GM12878 (cell line): ENCODE measurements around the gene TSFM. TPM values are rescaled to one million over a fixed set of nuclear protein-coding genes. Genes with fewer than 3 reads are reported as not detected.

Experiments
- ATAC-seq: fragments of 200-7000 bp; cut with Tn5 transposase; 3 replicates; pipeline ENCODE4 v1.9.1; 2020; ENCODE audit warnings: mild to moderate bottlenecking, moderate library complexity
- BruUV-seq: library from RNA; stranded (reverse); fragments of 400-500 nt; replicated peaks from 2 replicates; lab custom pipeline; 2021; lab: Mats Ljungman, UMichigan
- CTCF ChIA-PET: fragments of 300-600 bp; sonication (Branson Sonifier 250); formaldehyde crosslinking; extraction: SDS; loops from one replicate; lab custom pipeline; 2021; ENCODE audit warnings: inconsistent platforms; lab: Yijun Ruan, JAX
- POLR2A ChIA-PET: fragments of 350-600 bp; formaldehyde crosslinking; extraction: SDS; loops from one replicate; lab custom pipeline; 2021; ENCODE audit warnings: inconsistent platforms; lab: Charles Lee
- RAD21 ChIA-PET: fragments of 300-600 bp; sonication (Branson Sonifier 250); formaldehyde crosslinking; loops from one replicate; lab custom pipeline; 2023; ENCODE audit warnings: antibody characterized with exemption; ENCODE audit not compliant: unreplicated experiment; lab: Charles Lee
- SMC1A ChIA-PET: fragments of 300-600 bp; sonication (Branson Sonifier 250); formaldehyde crosslinking; loops from one replicate; lab custom pipeline; 2023; ENCODE audit not compliant: unreplicated experiment, uncharacterized antibody; lab: Charles Lee
- DNase-seq: peaks from one replicate; pipeline ENCODE4 v3.0.0-alpha.2; 2011; ENCODE audit warnings: low read depth, low spot score
- FAIRE-seq: peaks from 3 replicates; lab custom pipeline; 2011; peaks lifted over from hg19 to GRCh38; lab: Jason Lieb, UNC
- H2AFZ ChIP-seq: 2 replicates; pipeline ENCODE4 v1.6.0; 2011; ENCODE audit warnings: low read depth, low read length, control low read depth; ENCODE audit not compliant: control insufficient read depth
- H3K27ac ChIP-seq: 2 replicates; pipeline ENCODE4 v1.5.1; 2011; ENCODE audit warnings: control low read depth; ENCODE audit not compliant: control insufficient read depth, insufficient read depth
- H3K27me3 ChIP-seq, 2 experiments: replicated peaks in 1 of 2; 2 replicates each; pipeline versions ENCODE4 v1.6.0 to v1.6.1; 2011; ENCODE audit warnings: low read length in 1 of 2; ENCODE audit not compliant: control insufficient read depth in 2 of 2, insufficient read depth in 2 of 2
- H3K36me3 ChIP-seq, 2 experiments: 2 replicates each; pipeline ENCODE4 v1.5.1; 2011; ENCODE audit warnings: low read length in 1 of 2; ENCODE audit not compliant: control insufficient read depth in 2 of 2, insufficient read depth in 2 of 2
- H3K4me1 ChIP-seq: 2 replicates; pipeline ENCODE4 v1.6.1; 2011; ENCODE audit warnings: mild to moderate bottlenecking, low read length, moderate library complexity, mixed read lengths; ENCODE audit not compliant: control insufficient read depth, insufficient read depth
- H3K4me2 ChIP-seq: 2 replicates; pipeline ENCODE4 v1.6.0; 2011; ENCODE audit warnings: control low read depth; ENCODE audit not compliant: control insufficient read depth, insufficient read depth
- H3K4me3 ChIP-seq: fragments of 200-600 bp; sonication (generic); 2 replicates; pipeline ENCODE4 v1.5.1; 2016
- H3K79me2 ChIP-seq: 2 replicates; pipeline ENCODE4 v1.6.0; 2011; ENCODE audit warnings: low read length; ENCODE audit not compliant: control insufficient read depth, insufficient read depth
- H3K9ac ChIP-seq: 2 replicates; pipeline ENCODE4 v1.8.0; 2011; ENCODE audit warnings: low read length, control low read depth, mixed read lengths; ENCODE audit not compliant: control insufficient read depth, insufficient read depth
- H3K9me3 ChIP-seq: replicated peaks from 3 replicates; pipeline ENCODE4 v1.5.1; 2011; ENCODE audit warnings: mild to moderate bottlenecking, low read length; ENCODE audit not compliant: control insufficient read depth, insufficient read depth
- H4K20me1 ChIP-seq: 2 replicates; pipeline ENCODE4 v1.6.0; 2011; ENCODE audit not compliant: control insufficient read depth, insufficient read depth
- RAD21 ChIP-seq: IDR thresholded peaks from 2 replicates; pipeline ENCODE4 v1.6.1; 2011; ENCODE audit warnings: mild to moderate bottlenecking, low read depth, low read length, moderate library complexity; ENCODE audit not compliant: insufficient read depth
- RB1 ChIP-seq: fragments of 450-650 bp; formaldehyde crosslinking; IDR thresholded peaks from 2 replicates; pipeline ENCODE4 v1.6.1; 2017; ENCODE audit warnings: mild to moderate bottlenecking, borderline replicate concordance
- SIX5 ChIP-seq: IDR thresholded peaks from 2 replicates; pipeline ENCODE4 v1.6.1; 2011; ENCODE audit warnings: mild to moderate bottlenecking, low read depth, low read length, moderate library complexity; ENCODE audit not compliant: severe bottlenecking
- SMC3 ChIP-seq: IDR thresholded peaks from 2 replicates; pipeline ENCODE4 v1.6.1; 2011; ENCODE audit warnings: low read length, improper control_type of control experiment, borderline replicate concordance
- WGBS: methylation state at CpG from one replicate; pipeline ENCODE4 v1.1.6; 2016; ENCODE audit warnings: low lambda C conversion rate; ENCODE audit not compliant: insufficient replicate concordance, insufficient coverage; ENCODE audit errors: missing lambda C conversion rate; 5-methylcytosine and 5-hydroxymethylcytosine counted together
- in situ Hi-C: fragments of 300-500 bp; cut with MboI; formaldehyde crosslinking; loops from 9 replicates; pipeline ENCODE4 v1.14.3; 2018; ENCODE audit warnings: mixed read lengths
- intact Hi-C: fragments of 100-400 bp; cut with micrococcal nuclease; formaldehyde crosslinking; loops from one replicate; pipeline ENCODE4 v1.14.2; 2022; ENCODE audit not compliant: unreplicated experiment
- polyA plus RNA-seq, 11 experiments: library from polyadenylated mRNA; depleted of rRNA in 4 of 11; unstranded in 6 of 11; stranded (reverse) in 5 of 11; fragments of >200 nt; fragmentation: Nextera tagmentation in 4 of 11; fragmentation: Illumina TruSeq in 1 of 11; extraction: Ambion mirVana in 4 of 11; extraction: Trizol in 1 of 11; gene quantifications; 1 replicate in 1 of 11; 2 replicates in 10 of 11; pipeline versions ENCODE4 v1.2.1 to v1.2.3, GENCODE V29; 2011 to 2016; ENCODE audit warnings: inconsistent platforms in 2 of 11, missing spikeins in 2 of 11, low read depth in 1 of 11
- total RNA-seq, 4 experiments: library from RNA; depleted of rRNA in 3 of 4; stranded (reverse); fragments of >200 nt in 3 of 4; fragmentation: Illumina TruSeq in 1 of 4; extraction: Trizol in 1 of 4; gene quantifications; 2 replicates each; pipeline versions ENCODE4 v1.2.1 to v1.2.3, GENCODE V29; 2013 to 2021
- TF ChIP-seq, protein P1 (sequence below), 3 experiments: IDR thresholded peaks in 2 of 3; conservative IDR thresholded peaks in 1 of 3; 2 replicates each; pipeline ENCODE4 v1.5.1; 2011; ENCODE audit warnings: low read depth in 3 of 3, low read length in 3 of 3, mild to moderate bottlenecking in 3 of 3, control low read depth in 2 of 3, moderate library complexity in 2 of 3, inconsistent platforms in 1 of 3, mixed read lengths in 1 of 3; ENCODE audit not compliant: control insufficient read depth in 2 of 3, insufficient read depth in 1 of 3; ENCODE audit errors: extremely low read depth in 1 of 3

The TSFM gene
- total and polyA plus RNA-seq, 10 of the 15 experiments (the other 5 are each of a cell fraction or from before 2014, with no cell fraction given): 36.7 to 132 (median 45.6) TPM

DNA sequence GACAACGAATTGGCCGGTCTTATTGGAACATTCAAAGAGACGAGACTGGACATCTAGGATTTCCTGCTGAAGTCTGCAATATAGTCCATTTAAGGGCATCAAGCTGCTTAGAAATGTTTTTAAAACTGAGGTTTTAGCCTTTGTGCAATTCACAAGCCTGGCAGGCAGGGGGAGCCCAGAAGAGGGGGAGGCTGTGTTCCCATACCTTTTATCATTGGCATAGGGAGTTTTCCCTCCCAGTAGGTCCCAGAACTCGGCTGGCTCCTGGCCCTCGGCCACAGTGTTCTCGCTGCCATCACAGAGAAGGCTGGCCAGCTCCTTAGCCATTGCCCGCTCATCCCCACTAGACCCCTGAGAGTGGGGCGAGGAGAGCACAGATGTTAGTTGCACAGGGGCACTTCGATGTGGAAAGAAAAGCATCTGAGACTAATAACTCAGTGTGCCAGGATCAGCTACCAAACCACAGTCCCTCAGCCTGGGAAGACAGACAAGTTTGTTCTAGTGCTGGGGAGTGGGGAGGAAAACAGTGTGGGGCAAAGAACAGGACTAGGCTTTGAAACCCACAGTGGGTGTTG, 20.8 kb downstream of the TSFM start:
- H3K4me1 ChIP-seq: no peaks in the 10 kb centered on the region
- in situ Hi-C loops (no loop called here), intact Hi-C loops (loop anchor here (1.0 kb wide), 1 partner anchor 102 kb away; no protein-coding TSS in a partner anchor)
- H4K20me1 ChIP-seq: no peaks in the 10 kb centered on the region
- FAIRE-seq: peak; percentile 47
- BruUV-seq: no TSS peak
- WGBS: 68% methylated on average over 9 of the region's 9 CpGs
- SMC1A ChIA-PET: interaction anchor here (1.0 to 3.1 kb wide), 9 partner anchors 8 to 100 kb away, joined by 3 to 22 read pairs (median 6); no protein-coding TSS in a partner anchor
- RAD21 ChIA-PET: interaction anchor here (1.2 to 2.5 kb wide), 5 partner anchors 93 to 111 kb away, joined by 3 to 14 read pairs (median 8); no protein-coding TSS in a partner anchor
- CTCF ChIA-PET: interaction anchor here (0.6 to 9.5 kb wide), 27 partner anchors 9 to 368 kb away, joined by 3 to 87 read pairs (median 4); partner anchors contain the start of genes AVIL and TSFM
- no peak for DNase-seq
- no peak overlapping the region for H3K4me2 ChIP-seq
- POLR2A ChIA-PET: no interaction called here
- no peak overlapping the region for H3K9ac ChIP-seq
- TF ChIP-seq RB1 (no peak), RAD21 (peak; percentile 61), SIX5 (no peak), SMC3 (peak; percentile 63)
- TF ChIP-seq, protein P1, sequence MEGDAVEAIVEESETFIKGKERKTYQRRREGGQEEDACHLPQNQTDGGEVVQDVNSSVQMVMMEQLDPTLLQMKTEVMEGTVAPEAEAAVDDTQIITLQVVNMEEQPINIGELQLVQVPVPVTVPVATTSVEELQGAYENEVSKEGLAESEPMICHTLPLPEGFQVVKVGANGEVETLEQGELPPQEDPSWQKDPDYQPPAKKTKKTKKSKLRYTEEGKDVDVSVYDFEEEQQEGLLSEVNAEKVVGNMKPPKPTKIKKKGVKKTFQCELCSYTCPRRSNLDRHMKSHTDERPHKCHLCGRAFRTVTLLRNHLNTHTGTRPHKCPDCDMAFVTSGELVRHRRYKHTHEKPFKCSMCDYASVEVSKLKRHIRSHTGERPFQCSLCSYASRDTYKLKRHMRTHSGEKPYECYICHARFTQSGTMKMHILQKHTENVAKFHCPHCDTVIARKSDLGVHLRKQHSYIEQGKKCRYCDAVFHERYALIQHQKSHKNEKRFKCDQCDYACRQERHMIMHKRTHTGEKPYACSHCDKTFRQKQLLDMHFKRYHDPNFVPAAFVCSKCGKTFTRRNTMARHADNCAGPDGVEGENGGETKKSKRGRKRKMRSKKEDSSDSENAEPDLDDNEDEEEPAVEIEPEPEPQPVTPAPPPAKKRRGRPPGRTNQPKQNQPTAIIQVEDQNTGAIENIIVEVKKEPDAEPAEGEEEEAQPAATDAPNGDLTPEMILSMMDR (IDR thresholded peaks at IDR 0.05 in 2 of 3, conservative IDR thresholded peaks at IDR 0.05 in 1 of 3; ENCODE audit: control insufficient read depth in 2 of 3, extremely low read depth in 1 of 3, insufficient read depth in 1 of 3, low read depth in 3 of 3, low read length in 3 of 3): peak; percentile 65 to 82 (median 74)
- H3K9me3 ChIP-seq: no peaks in the 10 kb centered on the region
- H3K27ac ChIP-seq: no peak overlapping the region
- no peaks in the 10 kb centered on the region for H3K27me3 ChIP-seq
- no peak overlapping the region for H3K4me3 ChIP-seq
- H3K79me2 ChIP-seq: no peaks in the 10 kb centered on the region
- peak; percentile 74 for ATAC-seq
- H2AFZ ChIP-seq: no peak overlapping the region
- H3K36me3 ChIP-seq: peaks cover 0 to 5% of the 10 kb centered on the region in 2 experiments; a peak in 3 of 4 replicates
